Parathyroid adenoma (tissue), 2 donors: ENCODE data around the gene RAPGEF4.

Experiments used
- H2AFZ ChIP-seq: fragments of 300-600 bp; sonication (generic); one replicate; pipeline ENCODE4 v1.7.0; 2017; ENCODE audit warnings: antibody characterized with exemption, mild to moderate bottlenecking
- H3K27ac ChIP-seq: fragments of 300-600 bp; sonication (generic); one replicate; pipeline ENCODE4 v1.7.0; 2017
- H3K27me3 ChIP-seq: fragments of 300-600 bp; sonication (generic); one replicate; pipeline ENCODE4 v1.7.0; 2017; ENCODE audit warnings: low read length; ENCODE audit not compliant: control insufficient read depth, insufficient read depth
- H3K36me3 ChIP-seq: fragments of 300-600 bp; sonication (generic); one replicate; pipeline ENCODE4 v1.7.0; 2017; ENCODE audit warnings: low read length; ENCODE audit not compliant: control insufficient read depth, insufficient read depth
- H3K4me1 ChIP-seq: fragments of 300-600 bp; sonication (generic); one replicate; pipeline ENCODE4 v1.7.0; 2017; ENCODE audit warnings: control low read depth
- H3K4me2 ChIP-seq: fragments of 300-600 bp; sonication (generic); one replicate; pipeline ENCODE4 v1.7.0; 2017; ENCODE audit warnings: low read length
- H3K4me3 ChIP-seq: fragments of 300-600 bp; sonication (generic); one replicate; pipeline ENCODE4 v1.7.0; 2017; ENCODE audit warnings: low read depth, low read length
- H3K79me2 ChIP-seq: fragments of 300-600 bp; sonication (generic); one replicate; pipeline ENCODE4 v1.7.0; 2017; ENCODE audit warnings: control low read depth
- H3K9ac ChIP-seq: fragments of 300-600 bp; sonication (generic); one replicate; pipeline ENCODE4 v1.7.0; 2017; ENCODE audit warnings: mild to moderate bottlenecking
- H3K9me3 ChIP-seq: fragments of 300-600 bp; sonication (generic); one replicate; pipeline ENCODE4 v1.7.0; 2017; ENCODE audit warnings: low read length; ENCODE audit not compliant: control insufficient read depth
- TF ChIP-seq, protein P1 (sequence below): fragments of 300-600 bp; sonication (generic); IDR thresholded peaks from one replicate; pipeline ENCODE4 v1.7.0; 2017; ENCODE audit warnings: antibody characterized with exemption, mild to moderate bottlenecking
- donor health status: primary hyperparathyroidism.

The RAPGEF4 gene

DNA sequence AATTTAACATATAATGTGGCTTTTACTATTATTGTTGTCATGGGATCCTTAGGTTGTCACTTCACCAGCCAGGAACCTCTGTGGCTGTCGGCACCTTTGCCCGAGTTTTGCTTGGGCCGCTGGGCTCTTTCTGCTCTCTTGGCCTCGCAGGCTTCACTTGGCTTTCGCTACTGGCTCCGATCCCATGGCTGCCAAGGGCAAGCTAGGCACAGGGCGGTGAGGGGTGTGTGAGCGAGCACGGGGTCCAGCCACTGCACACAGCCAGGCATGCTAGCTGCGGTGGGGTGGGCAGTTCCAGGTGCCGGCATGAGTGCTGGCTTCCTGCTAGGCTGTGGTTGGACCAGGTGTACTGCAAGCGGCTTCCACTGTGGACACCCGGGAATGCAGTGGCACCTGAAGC is 23.4 kb upstream of the RAPGEF4 start:
- no peak overlapping the region for H2AFZ ChIP-seq
- no peaks in the 10 kb centered on the region for H3K27me3 ChIP-seq
- H3K79me2 ChIP-seq: no peaks in the 10 kb centered on the region
- no peak overlapping the region for H3K9ac ChIP-seq
- no peaks in the 10 kb centered on the region for H3K4me1 ChIP-seq
- no peak overlapping the region for H3K4me3 ChIP-seq
- no peak overlapping the region for H3K4me2 ChIP-seq
- H3K36me3 ChIP-seq: no peaks in the 10 kb centered on the region
- TF ChIP-seq, protein P1, sequence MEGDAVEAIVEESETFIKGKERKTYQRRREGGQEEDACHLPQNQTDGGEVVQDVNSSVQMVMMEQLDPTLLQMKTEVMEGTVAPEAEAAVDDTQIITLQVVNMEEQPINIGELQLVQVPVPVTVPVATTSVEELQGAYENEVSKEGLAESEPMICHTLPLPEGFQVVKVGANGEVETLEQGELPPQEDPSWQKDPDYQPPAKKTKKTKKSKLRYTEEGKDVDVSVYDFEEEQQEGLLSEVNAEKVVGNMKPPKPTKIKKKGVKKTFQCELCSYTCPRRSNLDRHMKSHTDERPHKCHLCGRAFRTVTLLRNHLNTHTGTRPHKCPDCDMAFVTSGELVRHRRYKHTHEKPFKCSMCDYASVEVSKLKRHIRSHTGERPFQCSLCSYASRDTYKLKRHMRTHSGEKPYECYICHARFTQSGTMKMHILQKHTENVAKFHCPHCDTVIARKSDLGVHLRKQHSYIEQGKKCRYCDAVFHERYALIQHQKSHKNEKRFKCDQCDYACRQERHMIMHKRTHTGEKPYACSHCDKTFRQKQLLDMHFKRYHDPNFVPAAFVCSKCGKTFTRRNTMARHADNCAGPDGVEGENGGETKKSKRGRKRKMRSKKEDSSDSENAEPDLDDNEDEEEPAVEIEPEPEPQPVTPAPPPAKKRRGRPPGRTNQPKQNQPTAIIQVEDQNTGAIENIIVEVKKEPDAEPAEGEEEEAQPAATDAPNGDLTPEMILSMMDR: no peak
- H3K27ac ChIP-seq: no peak overlapping the region
- H3K9me3 ChIP-seq: no peaks in the 10 kb centered on the region

DNA sequence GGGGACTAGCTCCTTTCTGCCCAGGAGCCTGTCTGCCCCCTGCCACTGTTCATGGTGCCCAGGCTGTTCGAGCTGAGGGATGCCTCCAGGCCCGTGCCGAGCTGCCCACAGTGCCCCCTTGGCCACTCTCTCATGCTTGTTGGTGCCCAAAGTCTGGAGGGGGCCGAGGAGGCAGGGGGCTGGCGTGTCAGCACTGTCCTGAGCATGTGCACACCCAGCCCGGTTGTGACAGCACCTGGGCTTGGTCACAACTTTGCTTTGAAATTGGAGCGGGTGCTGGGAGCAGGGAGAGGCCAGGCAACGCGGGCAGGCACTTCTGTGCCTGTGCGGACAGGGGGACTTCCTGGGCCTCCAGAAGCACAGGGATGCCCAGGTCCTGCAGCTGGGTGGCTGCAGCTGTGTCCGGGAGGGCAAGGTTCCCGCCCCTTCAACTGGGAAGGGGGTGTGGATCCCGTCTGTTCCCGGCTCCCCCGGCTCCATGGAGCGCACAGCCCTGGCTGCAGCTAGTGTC is 22.2 kb upstream of the RAPGEF4 start:
- Histone ChIP-seq H3K9ac (no peak overlapping the region), H3K79me2 (no peaks in the 10 kb centered on the region), H3K36me3 (no peaks in the 10 kb centered on the region), H3K4me2 (no peak overlapping the region), H3K4me1 (no peaks in the 10 kb centered on the region), H3K27me3 (no peaks in the 10 kb centered on the region), H3K9me3 (no peaks in the 10 kb centered on the region), H3K4me3 (no peak overlapping the region), H3K27ac (no peak overlapping the region), H2AFZ (no peak overlapping the region)
- TF ChIP-seq, protein P1: no peak

DNA sequence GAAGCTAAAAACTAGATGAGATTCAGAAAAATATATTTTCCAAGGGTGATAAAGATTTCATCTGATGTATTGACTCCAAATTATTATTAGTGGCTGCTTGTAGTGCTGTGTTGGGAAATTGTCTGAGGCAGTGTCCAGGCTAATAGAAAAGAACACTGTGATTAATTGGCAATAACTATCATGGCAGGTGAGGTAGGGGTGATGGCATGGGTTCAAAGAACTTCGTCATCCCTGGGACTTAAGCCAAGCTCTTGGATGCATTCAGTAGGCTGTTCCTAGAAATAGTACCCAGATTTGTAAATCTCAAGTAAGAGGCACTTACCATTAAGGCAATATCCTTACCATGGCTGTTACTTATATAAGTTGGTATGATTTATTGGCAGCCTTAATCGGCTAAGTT is 13.2 kb upstream of the RAPGEF4 start:
- TF ChIP-seq, protein P1: no peak
- Histone ChIP-seq H2AFZ (no peak overlapping the region), H3K36me3 (no peaks in the 10 kb centered on the region), H3K9me3 (no peaks in the 10 kb centered on the region), H3K4me1 (no peaks in the 10 kb centered on the region), H3K9ac (no peak overlapping the region), H3K27ac (no peak overlapping the region), H3K79me2 (no peaks in the 10 kb centered on the region), H3K4me3 (no peak overlapping the region), H3K4me2 (no peak overlapping the region), H3K27me3 (no peaks in the 10 kb centered on the region)

DNA sequence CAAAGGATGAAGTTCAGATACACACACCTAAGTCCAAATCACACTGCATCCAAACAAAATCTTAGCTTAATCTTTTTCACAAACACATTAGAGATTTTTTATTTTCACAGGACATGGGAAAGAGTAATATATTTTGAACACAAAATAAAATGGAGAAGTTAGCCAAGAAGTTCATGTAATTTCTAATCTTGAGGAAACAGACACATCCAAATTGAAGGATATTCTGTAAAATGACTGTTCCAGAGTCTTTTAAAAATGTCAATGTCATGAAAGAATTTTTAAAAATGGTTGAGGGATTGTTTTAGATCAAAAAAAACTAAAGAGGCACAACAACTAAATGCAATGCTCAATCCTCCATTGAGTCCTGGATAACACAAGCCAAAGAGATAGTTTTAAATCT is 12.4 kb upstream of the RAPGEF4 start:
- no peaks in the 10 kb centered on the region for H3K9me3 ChIP-seq
- no peaks in the 10 kb centered on the region for H3K27me3 ChIP-seq
- H3K36me3 ChIP-seq: no peaks in the 10 kb centered on the region
- TF ChIP-seq, protein P1: no peak
- H3K4me2 ChIP-seq: no peak overlapping the region
- H3K79me2 ChIP-seq: no peaks in the 10 kb centered on the region
- H3K9ac ChIP-seq: no peak overlapping the region
- H3K27ac ChIP-seq: no peak overlapping the region
- no peak overlapping the region for H3K4me3 ChIP-seq
- no peak overlapping the region for H2AFZ ChIP-seq
- H3K4me1 ChIP-seq: no peaks in the 10 kb centered on the region

DNA sequence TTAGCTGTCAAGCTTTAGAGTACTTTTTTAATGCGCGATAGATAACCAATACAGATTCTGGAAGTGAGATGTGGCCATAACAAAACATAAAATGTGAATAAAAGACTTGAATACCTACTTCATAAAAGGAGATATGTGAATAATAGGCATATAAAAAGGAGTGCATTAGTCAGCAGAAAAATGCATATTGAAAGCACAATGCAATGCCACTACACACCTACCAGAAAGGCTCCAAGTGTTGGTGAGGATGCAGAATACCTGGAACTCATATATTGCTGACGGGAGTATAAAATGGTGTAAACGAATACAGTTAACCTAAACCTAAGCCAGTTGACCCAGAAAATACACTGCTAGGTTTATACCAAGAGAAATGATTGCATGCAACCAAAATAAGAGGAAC is 10.9 kb upstream of the RAPGEF4 start:
- Histone ChIP-seq H3K27me3 (no peaks in the 10 kb centered on the region), H2AFZ (no peak overlapping the region), H3K4me3 (no peak overlapping the region), H3K4me2 (no peak overlapping the region), H3K27ac (no peak overlapping the region), H3K9ac (no peak overlapping the region), H3K36me3 (no peaks in the 10 kb centered on the region), H3K79me2 (no peaks in the 10 kb centered on the region), H3K4me1 (no peaks in the 10 kb centered on the region), H3K9me3 (no peaks in the 10 kb centered on the region)
- TF ChIP-seq, protein P1: no peak
